ENCODE measurements around the gene SLC1A7.

SLC1A7 gene

DNA sequence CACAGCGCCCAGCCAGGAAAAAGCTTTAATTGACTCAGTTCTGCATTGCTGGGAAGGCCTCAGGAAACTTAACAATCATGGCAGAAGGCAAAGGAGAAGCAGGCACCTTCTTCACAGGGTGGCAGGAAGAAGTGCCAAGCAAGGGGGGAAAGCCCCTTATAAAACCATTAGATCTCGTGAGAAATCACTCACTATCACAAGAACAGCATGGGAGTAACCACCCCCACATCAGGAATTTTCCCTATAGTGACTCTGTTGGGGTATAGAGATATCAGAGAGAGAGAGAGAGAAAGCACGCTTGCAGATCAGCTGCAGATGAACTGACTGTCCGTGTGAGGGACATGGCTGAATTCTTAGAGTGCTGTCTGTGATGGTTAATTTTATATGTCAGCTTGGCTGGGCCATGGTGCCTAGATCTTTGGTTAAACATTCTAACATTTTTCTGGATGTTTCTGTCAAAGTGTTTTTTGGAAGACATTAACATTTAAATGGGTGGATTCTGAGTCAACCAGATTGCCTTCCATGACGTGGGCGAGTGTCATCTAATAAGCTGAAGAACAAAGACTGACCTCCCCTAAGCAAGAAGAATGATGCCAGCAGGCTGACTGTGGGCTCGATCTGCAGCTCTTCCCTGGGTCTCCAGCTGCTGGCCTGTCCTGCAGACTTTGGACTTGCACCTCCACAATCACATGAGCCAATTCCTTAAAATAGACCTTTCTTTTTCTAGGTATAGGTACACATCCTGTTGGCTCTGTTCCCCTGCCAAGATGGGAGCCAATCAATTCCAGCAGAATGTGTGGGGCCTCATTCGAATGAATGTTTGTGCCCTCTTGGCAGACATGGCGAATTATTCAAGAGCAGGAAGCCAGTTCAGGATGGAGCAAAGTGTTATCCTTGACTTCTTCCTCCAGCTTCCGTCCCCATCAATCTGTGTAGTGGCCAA is 32.8 kb upstream of the SLC1A7 start:
- TF ChIP-seq, protein P1, sequence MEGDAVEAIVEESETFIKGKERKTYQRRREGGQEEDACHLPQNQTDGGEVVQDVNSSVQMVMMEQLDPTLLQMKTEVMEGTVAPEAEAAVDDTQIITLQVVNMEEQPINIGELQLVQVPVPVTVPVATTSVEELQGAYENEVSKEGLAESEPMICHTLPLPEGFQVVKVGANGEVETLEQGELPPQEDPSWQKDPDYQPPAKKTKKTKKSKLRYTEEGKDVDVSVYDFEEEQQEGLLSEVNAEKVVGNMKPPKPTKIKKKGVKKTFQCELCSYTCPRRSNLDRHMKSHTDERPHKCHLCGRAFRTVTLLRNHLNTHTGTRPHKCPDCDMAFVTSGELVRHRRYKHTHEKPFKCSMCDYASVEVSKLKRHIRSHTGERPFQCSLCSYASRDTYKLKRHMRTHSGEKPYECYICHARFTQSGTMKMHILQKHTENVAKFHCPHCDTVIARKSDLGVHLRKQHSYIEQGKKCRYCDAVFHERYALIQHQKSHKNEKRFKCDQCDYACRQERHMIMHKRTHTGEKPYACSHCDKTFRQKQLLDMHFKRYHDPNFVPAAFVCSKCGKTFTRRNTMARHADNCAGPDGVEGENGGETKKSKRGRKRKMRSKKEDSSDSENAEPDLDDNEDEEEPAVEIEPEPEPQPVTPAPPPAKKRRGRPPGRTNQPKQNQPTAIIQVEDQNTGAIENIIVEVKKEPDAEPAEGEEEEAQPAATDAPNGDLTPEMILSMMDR (conservative IDR thresholded peaks at IDR 0.05; ENCODE audit: low read depth, low read length): no peak
- DNase-seq (ENCODE audit: low read depth): no peak

DNA sequence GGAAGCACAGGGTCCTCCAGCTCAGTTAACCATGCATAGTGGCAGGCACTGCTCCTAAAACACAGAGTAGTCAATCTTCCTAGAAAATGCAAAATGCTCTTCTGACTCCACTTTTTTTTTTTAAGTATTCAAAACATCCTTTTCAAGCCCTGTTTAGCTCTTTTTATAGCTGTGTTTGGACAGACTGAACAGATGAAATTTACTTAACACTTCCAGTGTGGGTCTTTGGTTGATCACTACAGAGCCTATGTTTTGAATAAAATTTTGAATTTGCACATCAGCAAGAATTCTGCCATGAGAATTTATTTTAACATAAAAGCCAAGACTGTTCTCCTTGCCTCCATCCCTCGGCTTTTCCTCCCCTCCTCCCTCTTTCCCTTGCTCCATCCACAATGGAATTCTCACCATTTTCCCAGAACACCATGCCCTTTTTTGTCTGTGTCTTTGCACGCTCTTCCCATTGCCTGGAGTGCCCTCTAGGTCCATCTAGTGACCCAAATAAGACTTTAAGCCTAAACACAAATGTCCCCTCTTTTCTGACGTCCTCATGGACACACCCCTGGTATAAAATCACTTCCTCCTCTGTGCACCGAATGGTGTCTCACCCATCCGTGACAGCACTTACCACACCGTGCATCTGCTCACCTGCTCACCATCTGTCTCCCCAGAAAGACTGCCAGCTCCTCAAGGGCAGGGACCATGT is 30.1 kb upstream of the SLC1A7 start:
- no peak overlapping the region for H3K4me3 ChIP-seq (ENCODE audit: low read depth, low read length)
- TF ChIP-seq, protein P1 (conservative IDR thresholded peaks at IDR 0.05; ENCODE audit: low read depth, low read length): peak; percentile 36
- DNase-seq (ENCODE audit: low read depth): peak; percentile 31

More for the DNA sequence above, 32.8 kb upstream of the SLC1A7 start:
- no peak overlapping the region for H3K4me3 ChIP-seq (ENCODE audit: low read depth, low read length)

DNA sequence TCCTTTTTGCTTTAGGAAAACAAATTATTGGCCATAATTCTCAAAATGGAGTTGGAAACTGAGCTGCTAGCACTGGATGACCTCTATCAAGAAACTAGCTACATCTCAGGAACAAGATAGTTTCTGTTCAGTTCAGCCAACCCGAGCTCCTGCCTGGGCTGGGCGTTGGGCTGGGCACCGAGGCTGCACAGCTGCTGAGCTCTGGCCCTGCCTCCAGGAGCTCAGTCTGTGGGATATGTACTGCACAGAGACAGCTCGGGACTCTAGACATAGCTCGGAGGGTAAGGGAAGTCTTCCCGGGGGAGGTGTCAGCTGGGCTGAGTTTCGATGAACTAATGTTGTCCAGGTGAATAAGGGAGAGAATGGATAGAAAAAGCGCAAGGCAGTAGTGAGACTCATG is 24.5 kb upstream of the SLC1A7 start:
- DNase-seq (ENCODE audit: low read depth): no peak
- TF ChIP-seq, protein P1 (conservative IDR thresholded peaks at IDR 0.05; ENCODE audit: low read depth, low read length): no peak
- H3K4me3 ChIP-seq (ENCODE audit: low read depth, low read length): no peak overlapping the region

DNA sequence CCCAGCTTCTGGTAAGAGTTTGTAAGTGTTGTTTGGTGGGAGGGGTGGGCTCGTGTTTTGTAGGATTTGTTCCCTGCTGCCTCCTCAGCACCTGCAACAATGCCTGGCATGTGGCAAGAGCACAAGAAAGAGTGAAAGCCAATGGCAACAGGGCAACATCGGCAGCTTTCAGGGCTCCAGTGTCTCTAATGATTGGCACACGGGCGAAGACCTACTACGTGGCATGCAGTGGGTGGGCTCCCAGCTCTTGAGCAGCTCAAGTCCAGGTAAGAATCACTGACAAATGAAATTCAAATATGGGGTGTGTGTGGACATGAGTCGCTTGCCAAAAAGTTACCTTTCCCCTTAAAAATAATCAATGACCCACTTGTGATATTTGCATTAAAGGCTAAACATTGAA is 23.9 kb upstream of the SLC1A7 start:
- H3K4me3 ChIP-seq (ENCODE audit: low read depth, low read length): no peak overlapping the region
- DNase-seq (ENCODE audit: low read depth): no peak
- TF ChIP-seq, protein P1 (conservative IDR thresholded peaks at IDR 0.05; ENCODE audit: low read depth, low read length): no peak

DNA sequence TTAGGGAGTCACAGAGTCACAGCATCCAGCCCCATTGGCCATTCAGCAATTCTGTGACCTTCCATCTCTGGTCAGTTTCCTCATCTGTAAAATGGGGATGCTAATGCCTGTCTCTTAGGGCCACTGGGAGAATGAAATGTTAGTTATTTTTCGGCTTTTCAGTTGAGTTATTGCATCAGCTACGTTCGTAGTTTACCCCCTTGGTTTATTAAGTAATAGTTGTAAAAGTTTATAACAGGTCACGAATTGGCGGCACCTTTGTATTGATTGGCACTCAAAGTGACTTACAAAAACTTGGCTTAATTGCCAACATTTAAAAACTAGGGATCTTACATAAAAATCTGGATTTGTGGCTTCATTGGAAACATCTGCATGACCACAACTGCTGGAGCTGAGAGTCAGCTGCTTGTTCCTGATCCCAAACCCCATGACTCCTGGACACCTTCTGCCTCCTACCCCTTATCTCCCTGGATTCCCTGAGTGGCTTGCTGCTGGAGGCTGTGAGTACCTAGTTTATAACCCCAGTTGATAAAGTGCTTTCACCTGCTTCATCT is 23.0 kb upstream of the SLC1A7 start:
- DNase-seq (ENCODE audit: low read depth): no peak
- TF ChIP-seq, protein P1 (conservative IDR thresholded peaks at IDR 0.05; ENCODE audit: low read depth, low read length): no peak
- no peak overlapping the region for H3K4me3 ChIP-seq (ENCODE audit: low read depth, low read length)

DNA sequence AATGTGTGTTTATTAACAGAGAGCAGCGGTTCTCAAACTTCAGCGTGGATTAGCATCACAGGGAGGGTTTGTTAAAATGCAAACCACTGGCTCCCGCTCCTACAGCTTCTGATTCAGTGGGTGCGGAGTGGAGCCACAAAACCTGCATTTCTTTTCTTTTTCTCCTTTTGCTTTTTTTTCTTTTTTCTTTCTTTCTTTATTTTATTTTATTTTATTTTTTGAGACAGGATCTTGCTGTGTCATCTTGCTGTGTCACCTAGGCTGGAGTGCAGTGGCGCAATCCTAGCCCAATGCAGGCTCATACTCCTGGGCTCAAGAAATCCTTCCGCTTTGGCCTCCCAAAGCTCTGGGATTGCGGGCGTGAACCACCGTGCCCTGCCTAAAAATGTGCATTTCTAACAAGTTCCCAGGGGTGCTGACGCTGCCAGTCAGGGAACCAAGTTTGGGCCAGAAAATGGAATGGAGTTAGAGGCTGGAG is 20.9 kb upstream of the SLC1A7 start:
- no peak overlapping the region for H3K4me3 ChIP-seq (ENCODE audit: low read depth, low read length)
- TF ChIP-seq, protein P1 (conservative IDR thresholded peaks at IDR 0.05; ENCODE audit: low read depth, low read length): no peak

More for the DNA sequence above, 20.9 kb upstream of the SLC1A7 start:
- no peak for DNase-seq (ENCODE audit: low read depth)

Measured in choroid plexus epithelial cell (primary cell).